Frontal cortex (tissue), 4 donors: ENCODE measurements around the gene TRMT13. TPM values are rescaled to one million over a fixed set of nuclear protein-coding genes. Genes with fewer than 3 reads are reported as not detected.
A peak's percentile ranks its signal among the peaks of the same experiment; 100 is the strongest.
"Not testable (repeated sequence)": the region's sequence is repeated elsewhere in the genome, so short reads cannot be mapped to it uniquely, and the experiment has no call there.

Experiments
- DNase-seq, 2 donors: peaks; one replicate each; pipeline ENCODE4 v3.0.0; 2012; ENCODE audit warnings: low spot score in 2 of 2
- FAIRE-seq: peaks from 2 replicates; lab custom pipeline; 2012; peaks lifted over from hg19 to GRCh38; lab: Jason Lieb, UNC
- small RNA-seq: library from RNA; depleted of rRNA; stranded (forward); fragments of <200 nt; gene quantifications from one replicate; pipeline ENCODE3, GENCODE V24; 2014
- total RNA-seq: library from RNA; depleted of rRNA; stranded (reverse); fragments of >200 nt; gene quantifications from one replicate; pipeline ENCODE4 v1.2.3, GENCODE V29; 2014
- donor health status: control.
- donor health status: control.
- donor health status: control.

TRMT13 gene
- total RNA-seq, 1 donor from 2014 or later, result 24.9 TPM

GRCh38 chr1:100151679-100152078 is 18.7 kb downstream of the TRMT13 start:
- DNase-seq (no peak), FAIRE-seq (no peak)

GRCh38 chr1:100152271-100152670 is 19.3 kb downstream of the TRMT13 start:
- DNase-seq, result no peak
- FAIRE-seq, result no peak

GRCh38 chr1:100162881-100163280 is 29.9 kb downstream of the TRMT13 start:
- no peak for FAIRE-seq
- no peak for DNase-seq

- DNase-seq (no peak), FAIRE-seq (no peak)
Observed at GRCh38 chr1:100164216-100164615, 31.3 kb downstream of the TRMT13 start.

GRCh38 chr1:100164702-100165101 is 31.7 kb downstream of the TRMT13 start:
- FAIRE-seq, result no peak

GRCh38 chr1:100168051-100168450 is 35.1 kb downstream of the TRMT13 start:
- no peak for FAIRE-seq
- DNase-seq, result no peak

More at GRCh38 chr1:100164702-100165101, 31.7 kb downstream of the TRMT13 start:
- DNase-seq, result no peak

- FAIRE-seq, result no peak
- DNase-seq, result no peak
Observed at GRCh38 chr1:100177295-100178041, 44.5 kb downstream of the TRMT13 start.

GRCh38 chr1:100178091-100178490 is 45.1 kb downstream of the TRMT13 start, which contains the start of gene LRRC39:
Gene LRRC39 (minus strand): TSS chr1:100178256. CDS start chr1:100168516, 9,740 bp downstream.
- peak in 1 of 2 donors; percentile 16 for DNase-seq
- FAIRE-seq, result no peak

GRCh38 chr1:100183370-100183769 is 50.4 kb downstream of the TRMT13 start:
- DNase-seq (no peak), FAIRE-seq (no peak)

- FAIRE-seq (no peak), DNase-seq (no peak)
Observed at GRCh38 chr1:100184536-100184935, 51.6 kb downstream of the TRMT13 start.

GRCh38 chr1:100187912-100188311 is 54.9 kb downstream of the TRMT13 start:
- FAIRE-seq (no peak), DNase-seq (no peak)

- FAIRE-seq (no peak), DNase-seq (peak; percentile 28 to 31)
Observed at GRCh38 chr1:100188617-100189016, 55.7 kb downstream of the TRMT13 start.

- no peak for DNase-seq
- FAIRE-seq, result no peak
Observed at GRCh38 chr1:100198596-100198995, 65.6 kb downstream of the TRMT13 start.

GRCh38 chr1:100200060-100200459 is 67.1 kb downstream of the TRMT13 start:
- FAIRE-seq, DNase-seq: not testable (repeated sequence)

Small RNA genes lying within 50 kb of the gene (small RNA-seq; reads per million reads assigned to genes)
- gene AC093019.1, result not detected
- not detected for gene RPL23AP90

Other genes starting within 250 kb of the TRMT13 start
- gene SLC35A3, start 163.2 kb upstream of the TRMT13 start, total RNA-seq, result 31.8 TPM
- 4.5 TPM for gene SASS6, start 233 bp upstream of the TRMT13 start, total RNA-seq
- gene LRRC39, start 45.1 kb downstream of the TRMT13 start, total RNA-seq, result 9.0 TPM
- gene DBT, start 116.7 kb downstream of the TRMT13 start, total RNA-seq, result 6.5 TPM
- gene RTCA, start 133.1 kb downstream of the TRMT13 start, total RNA-seq, result 69.7 TPM
- 2.9 TPM for gene CDC14A, start 219.3 kb downstream of the TRMT13 start, total RNA-seq